HG02678 (cell line): ENCODE measurements around the gene INPP4B.

Experiments
- ATAC-seq: cut with Tn5 transposase; IDR thresholded peaks from one replicate; pipeline ENCODE4 v1.9.1; 2021; ENCODE audit warnings: mild to moderate bottlenecking, moderate library complexity; ENCODE audit not compliant: unreplicated experiment

INPP4B gene

DNA sequence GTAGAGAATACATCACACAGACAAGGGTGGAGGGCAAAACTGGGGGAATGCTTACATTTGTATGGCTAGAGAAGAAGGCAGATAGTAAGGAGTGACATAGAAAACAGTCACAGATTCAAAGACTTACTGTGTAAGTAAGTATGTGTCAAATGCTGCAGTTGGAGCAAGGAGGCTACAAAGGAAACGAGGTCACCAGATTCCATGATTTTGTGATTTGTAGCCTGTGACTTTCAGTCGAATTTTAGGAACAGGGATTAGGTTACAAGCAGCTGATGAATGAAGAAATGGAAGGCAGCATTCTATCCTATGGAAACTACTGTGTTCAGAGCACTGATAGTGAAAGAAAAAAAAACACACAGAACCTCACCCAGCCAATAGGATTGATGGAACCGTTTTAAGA lies 801.8 kb downstream of the INPP4B start:
- ATAC-seq = no peak

- no peak for ATAC-seq
Measured at GRCh38 chr4:142043509-142043908, 802.6 kb downstream of the INPP4B start.

DNA sequence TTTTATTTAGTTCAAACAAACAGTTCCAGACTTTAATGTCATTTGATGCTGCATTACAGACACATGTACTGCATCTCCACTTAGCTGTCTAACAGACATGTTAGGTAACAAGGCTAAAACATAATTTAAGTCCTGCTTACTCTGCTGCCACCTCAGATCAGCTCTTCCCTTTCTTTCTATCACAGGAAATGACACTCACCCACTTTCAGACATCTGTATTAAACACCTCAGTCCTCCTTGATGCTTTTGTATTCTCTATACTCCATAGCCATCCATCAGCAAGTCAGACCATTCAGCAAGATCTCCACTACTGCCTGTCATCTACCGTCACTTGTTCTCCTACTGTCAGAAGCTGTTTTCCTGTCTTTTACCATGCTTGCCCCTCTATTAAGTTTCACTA lies 804.3 kb downstream of the INPP4B start:
- ATAC-seq = no peak

- no peak for ATAC-seq
Measured at GRCh38 chr4:142040043-142040442, 806.1 kb downstream of the INPP4B start.

- no peak for ATAC-seq
Measured at GRCh38 chr4:142036795-142037583, 809.1 kb downstream of the INPP4B start.

- ATAC-seq = no peak
Measured at GRCh38 chr4:142035566-142035965, 810.5 kb downstream of the INPP4B start.

DNA sequence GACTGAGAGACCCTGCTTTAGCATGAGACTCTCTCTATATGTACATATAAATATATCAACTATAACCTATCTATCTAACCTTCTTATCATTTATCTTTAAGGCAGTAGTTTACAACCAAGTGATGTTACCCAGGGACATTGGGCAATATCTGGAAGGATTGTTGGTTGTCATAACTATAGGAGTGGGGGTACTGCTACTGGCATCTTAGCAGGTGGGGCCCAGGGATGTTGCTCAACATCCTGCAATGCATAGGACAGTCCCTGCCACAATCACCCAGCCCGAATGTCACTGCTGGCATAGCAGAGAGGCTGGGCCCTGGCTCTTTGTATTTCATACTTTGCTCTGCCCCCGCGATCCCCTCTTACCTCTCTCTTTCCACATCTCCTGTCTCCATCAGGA lies 812.0 kb downstream of the INPP4B start:
- no peak for ATAC-seq

DNA sequence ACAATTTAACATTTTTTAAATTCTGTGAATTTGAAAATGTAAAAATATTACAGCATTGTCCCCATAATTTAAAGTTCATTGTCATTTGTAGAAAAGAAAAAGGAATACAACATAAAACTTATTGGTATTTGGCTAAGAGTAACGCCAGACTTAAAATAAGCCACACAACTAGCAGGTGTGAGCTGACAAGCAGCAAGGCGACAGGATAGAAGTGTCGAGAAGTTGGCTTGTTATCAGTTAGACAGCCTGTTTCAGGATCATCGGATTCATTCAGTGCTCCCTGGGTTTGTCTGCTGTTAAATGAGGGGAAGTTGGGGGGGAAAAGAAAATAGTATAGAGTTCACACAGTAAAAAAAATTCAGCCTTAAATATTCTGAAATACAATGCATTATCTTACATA lies 816.1 kb downstream of the INPP4B start:
- no peak for ATAC-seq

DNA sequence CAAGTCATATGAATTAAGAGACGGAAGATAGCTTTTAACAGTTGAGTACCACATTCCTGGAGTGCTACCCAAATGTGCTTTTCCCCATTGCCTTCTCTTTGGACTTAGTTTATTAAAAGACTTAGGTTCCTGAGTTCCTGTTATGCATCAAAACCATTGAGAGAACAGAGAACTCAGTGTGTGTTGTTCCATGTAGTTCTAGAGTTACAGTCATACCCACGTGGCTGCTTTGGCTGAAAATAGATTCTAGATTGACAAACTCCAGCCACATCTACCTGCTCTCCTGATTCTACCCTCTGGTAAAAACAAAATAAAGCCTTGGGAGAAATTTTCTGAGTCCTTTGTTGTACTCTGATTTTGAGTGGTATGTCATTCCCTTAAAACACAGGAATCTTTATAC lies 824.3 kb downstream of the INPP4B start:
- ATAC-seq = no peak

DNA sequence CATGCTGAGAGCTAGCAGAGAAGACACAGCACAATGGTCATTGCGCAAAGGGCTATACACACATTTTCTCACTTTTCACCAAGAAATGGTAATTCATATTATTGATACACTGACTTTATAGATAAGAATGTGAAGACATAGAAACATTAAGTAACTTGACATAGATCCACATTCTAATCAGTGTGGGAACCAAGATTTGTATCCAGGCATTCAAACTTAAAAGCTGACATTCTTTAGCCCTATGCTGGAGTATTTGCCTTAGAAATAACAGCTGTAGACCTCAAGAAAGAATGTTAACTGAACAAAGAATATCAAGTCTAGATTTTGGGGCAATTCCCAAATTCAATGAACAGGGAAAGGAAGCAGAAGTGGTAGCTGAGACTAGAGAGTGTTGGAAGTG lies 824.9 kb downstream of the INPP4B start:
- ATAC-seq = no peak

DNA sequence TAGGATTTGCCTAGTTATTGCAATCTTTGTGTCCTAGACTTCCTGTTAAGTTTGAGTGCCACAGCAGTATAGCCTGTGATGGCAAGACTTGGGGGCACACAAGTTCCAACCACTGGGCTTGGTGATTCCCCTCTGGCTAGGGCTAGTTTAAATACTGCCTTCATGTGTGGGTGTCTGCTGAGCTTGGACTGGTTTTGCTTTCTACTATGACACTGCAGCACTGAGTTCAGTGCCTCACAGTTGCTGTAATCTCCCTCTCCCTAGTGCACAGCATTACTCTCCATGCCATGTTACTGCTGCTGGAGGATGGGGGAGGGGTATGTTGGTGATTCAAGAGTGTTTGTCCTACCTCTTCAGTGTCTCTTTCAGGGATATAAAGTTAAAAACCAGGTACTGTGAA lies 830.1 kb downstream of the INPP4B start:
- ATAC-seq = no peak

DNA sequence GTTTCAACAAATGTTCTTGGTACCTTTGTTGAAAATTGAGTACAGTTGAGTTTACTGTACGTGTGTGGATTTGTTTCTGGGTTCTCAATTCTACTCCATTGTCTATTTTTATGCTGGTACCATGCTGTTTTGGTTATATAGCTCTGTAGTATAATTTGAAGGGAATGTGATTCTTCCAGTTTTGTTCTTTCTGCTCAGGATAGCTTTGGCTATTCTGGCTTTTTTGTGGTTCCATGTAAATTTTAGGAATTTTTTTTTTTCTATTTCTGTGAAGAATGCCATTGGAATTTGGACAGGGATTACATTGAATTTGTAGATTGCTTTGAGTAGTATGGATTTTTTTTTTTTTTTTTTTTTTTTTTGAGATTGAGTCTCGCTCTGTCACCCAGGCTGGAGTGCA lies 836.4 kb downstream of the INPP4B start:
- no peak for ATAC-seq

DNA sequence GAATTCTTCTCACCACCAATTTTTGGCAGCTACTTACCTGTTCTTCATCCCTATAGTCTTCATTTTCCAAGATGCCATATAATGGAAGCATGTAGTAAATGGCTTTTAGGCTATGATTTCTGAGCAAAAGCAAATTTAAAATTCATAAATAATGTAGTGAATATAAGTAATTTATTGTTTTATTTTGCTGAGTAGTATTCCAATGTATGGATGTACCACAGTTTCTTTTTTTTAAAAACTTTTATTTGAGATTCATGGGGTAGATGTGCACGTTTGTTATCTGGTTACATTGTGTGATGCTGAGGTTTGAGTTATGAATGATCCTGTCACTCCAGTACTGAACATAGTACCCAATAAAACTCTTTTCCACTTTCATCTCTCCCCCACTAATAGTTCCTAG lies 840.6 kb downstream of the INPP4B start:
- no peak for ATAC-seq

DNA sequence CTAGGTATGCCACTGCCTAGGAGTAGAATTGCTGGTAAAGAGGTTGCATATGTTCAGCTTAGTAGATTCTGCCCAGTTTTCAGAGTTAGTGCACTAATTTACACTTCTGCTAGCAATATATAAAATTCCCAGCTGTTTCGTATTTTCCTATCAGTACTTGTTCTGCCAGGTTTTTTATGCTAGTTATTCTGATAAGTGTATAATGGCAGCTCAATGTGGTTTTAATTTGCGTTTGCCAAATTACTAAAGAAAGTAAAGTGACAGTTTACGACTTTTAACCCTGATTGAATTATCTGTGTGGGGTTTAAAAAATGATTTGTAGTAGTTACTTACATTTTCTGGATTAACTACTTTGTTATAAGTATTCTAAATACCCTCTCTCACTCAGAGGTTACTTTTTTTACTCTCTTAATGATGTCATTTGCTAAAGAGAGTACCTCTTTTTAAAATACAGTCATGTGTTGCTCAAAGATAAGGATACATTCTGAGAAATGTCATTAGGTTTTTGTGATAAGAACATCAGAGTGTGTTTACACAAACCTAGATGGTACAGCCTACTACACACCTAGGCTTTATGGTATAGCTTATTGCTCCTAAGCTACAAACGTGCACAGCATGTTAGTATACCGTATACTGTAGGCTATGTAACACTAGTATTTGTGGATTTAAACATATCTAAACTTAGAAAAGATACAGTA lies 846.5 kb downstream of the INPP4B start:
- no peak for ATAC-seq

DNA sequence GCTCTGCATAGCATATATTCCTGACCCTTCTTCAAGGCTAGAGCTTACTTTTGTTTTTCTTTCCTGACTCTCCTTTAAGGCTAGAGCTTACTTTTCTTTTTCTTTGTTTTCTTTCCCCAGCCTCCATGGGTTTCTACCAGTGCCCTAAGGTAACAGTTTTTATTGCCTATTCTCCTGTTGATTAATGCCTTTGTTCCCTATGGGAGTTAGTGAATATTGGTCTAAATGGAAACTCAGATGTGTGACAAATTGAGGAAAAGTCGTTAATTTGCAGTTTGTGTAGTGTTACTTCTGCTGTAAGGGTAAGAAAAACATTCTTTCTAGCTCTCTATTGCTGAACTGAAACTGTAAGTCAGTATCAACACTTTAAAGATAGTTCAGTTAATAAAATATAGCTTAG lies 851.0 kb downstream of the INPP4B start:
- ATAC-seq = no peak

GRCh38 chr4:141977433-141977832 lies 868.7 kb downstream of the INPP4B start:
- no peak for ATAC-seq
